Gastrocnemius medialis (tissue), 4 donors: ENCODE measurements around the gene BAIAP2L1. TPM values are rescaled to one million over a fixed set of nuclear protein-coding genes. Genes with fewer than 3 reads are reported as not detected.

Experiments used
- ATAC-seq, 2 donors: fragments of 150-250 bp; one replicate each; pipeline ENCODE4 v1.9.1; 2016
- DNase-seq, 2 donors: peaks; one replicate each; pipeline ENCODE4 v3.0.0-alpha.2; 2019
- H3K27ac ChIP-seq, 4 donors: fragments of 200-600 bp; sonication (generic); 1 replicate in 1 of 4; 2 replicates in 3 of 4; pipeline ENCODE4 v1.5.1; 2016 to 2018; ENCODE audit warnings: mild to moderate bottlenecking in 2 of 4, moderate library complexity in 1 of 4
- H3K27me3 ChIP-seq, 3 donors: fragments of 200-600 bp; sonication (generic) in 2 of 3; 1 replicate in 1 of 3; 2 replicates in 2 of 3; pipeline versions ENCODE4 v1.5.1 to v1.6.0; 2016 to 2019; ENCODE audit warnings: mild to moderate bottlenecking in 1 of 3, moderate library complexity in 1 of 3
- H3K36me3 ChIP-seq, 2 donors: fragments of 200-600 bp; sonication (generic) in 1 of 2; one replicate each; pipeline ENCODE4 v1.5.1; 2017 to 2018
- H3K4me1 ChIP-seq, 2 donors: fragments of 200-600 bp; sonication (generic) in 1 of 2; one replicate each; pipeline ENCODE4 v1.5.1; 2016 to 2017; ENCODE audit warnings: mild to moderate bottlenecking in 2 of 2
- H3K4me3 ChIP-seq, 4 donors: fragments of 200-600 bp; sonication (generic) in 3 of 4; 1 replicate in 1 of 4; 2 replicates in 3 of 4; pipeline ENCODE4 v1.5.1; 2016 to 2019; ENCODE audit warnings: mild to moderate bottlenecking in 2 of 4
- H3K9me3 ChIP-seq, 3 donors: fragments of 200-600 bp; sonication (generic) in 2 of 3; 1 replicate in 1 of 3; 2 replicates in 2 of 3; pipeline ENCODE4 v1.5.1; 2016 to 2019
- CTCF ChIP-seq, 5 experiments: fragments of 450-650 bp in 3 of 5; fragments of 200-600 bp in 2 of 5; sonication (generic) in 2 of 5; IDR thresholded peaks in 4 of 5; conservative IDR thresholded peaks in 1 of 5; 1 replicate in 4 of 5; 2 replicates in 1 of 5; pipeline ENCODE4 v1.5.1; 2016 to 2019; ENCODE audit warnings: antibody characterized with exemption in 5 of 5, mild to moderate bottlenecking in 3 of 5, moderate library complexity in 3 of 5
- POLR2A ChIP-seq, 2 donors: fragments of 450-650 bp; IDR thresholded peaks; one replicate each; pipeline ENCODE4 v1.6.1; 2017; ENCODE audit warnings: antibody characterized with exemption in 2 of 2, mild to moderate bottlenecking in 2 of 2, moderate library complexity in 2 of 2
- in situ Hi-C, 4 donors: fragments of 200-750 bp; cut with MboI; loops; one replicate each; pipeline versions ENCODE4 v1.15.0 to v1.8.0; 2017; ENCODE audit warnings: low sequenced_read_pairs in 4 of 4
- intact Hi-C: fragments of 100-400 bp; cut with DNase I; formaldehyde crosslinking; loops from one replicate; pipeline ENCODE4 v1.15.1; 2023; ENCODE audit warnings: low total_unique reads
- total RNA-seq, 4 donors: library from RNA; depleted of rRNA; stranded (reverse); fragments of >200 nt; gene quantifications; one replicate each; pipeline versions ENCODE4 v1.1.0 to v1.2.3, GENCODE V29; 2016

Gene BAIAP2L1
- total RNA-seq, 4 donors from 2014 or later: 0.59 to 3.8 (median 1.2) TPM

DNA sequence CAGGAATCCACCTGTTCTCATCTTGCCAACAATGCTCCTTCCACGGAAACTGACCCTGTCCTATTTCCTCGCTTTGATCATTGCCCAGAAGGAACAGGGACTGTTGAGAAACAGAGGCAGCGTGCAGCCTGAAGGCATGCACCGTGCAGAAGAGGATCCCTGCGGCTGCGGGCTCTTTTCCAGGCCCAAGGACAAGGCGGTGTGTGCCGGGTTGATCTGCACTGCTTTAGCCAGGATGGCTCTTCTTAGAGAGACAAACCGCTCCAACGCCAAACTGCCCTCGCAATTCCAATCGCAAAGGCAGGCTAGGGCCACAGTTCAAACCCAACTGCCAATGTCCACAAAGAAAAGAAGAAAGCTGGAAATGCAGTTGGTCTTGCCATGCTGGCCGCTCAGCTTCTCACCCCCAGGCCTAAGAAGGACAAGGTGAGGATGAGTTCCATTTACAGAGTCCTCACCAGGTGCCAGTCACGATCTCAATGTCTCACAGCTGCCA, 92.9 kb downstream of the BAIAP2L1 start:
- Histone ChIP-seq H3K27me3 (no peaks in the 10 kb centered on the region), H3K4me3 (no peak overlapping the region), H3K4me1 (no peaks in the 10 kb centered on the region), H3K9me3 (no peaks in the 10 kb centered on the region), H3K27ac (no peak overlapping the region), H3K36me3 (peaks cover 0 to 27% of the 10 kb centered on the region in 2 donors)
- TF ChIP-seq POLR2A (IDR thresholded peaks at IDR 0.05) (no peak), CTCF (IDR thresholded peaks at IDR 0.05 in 4 of 5, conservative IDR thresholded peaks at IDR 0.05 in 1 of 5) (no peak)
- in situ Hi-C loops: no loop called here
- intact Hi-C loops: no loop called here
- no peak for DNase-seq
- no peak for ATAC-seq

DNA sequence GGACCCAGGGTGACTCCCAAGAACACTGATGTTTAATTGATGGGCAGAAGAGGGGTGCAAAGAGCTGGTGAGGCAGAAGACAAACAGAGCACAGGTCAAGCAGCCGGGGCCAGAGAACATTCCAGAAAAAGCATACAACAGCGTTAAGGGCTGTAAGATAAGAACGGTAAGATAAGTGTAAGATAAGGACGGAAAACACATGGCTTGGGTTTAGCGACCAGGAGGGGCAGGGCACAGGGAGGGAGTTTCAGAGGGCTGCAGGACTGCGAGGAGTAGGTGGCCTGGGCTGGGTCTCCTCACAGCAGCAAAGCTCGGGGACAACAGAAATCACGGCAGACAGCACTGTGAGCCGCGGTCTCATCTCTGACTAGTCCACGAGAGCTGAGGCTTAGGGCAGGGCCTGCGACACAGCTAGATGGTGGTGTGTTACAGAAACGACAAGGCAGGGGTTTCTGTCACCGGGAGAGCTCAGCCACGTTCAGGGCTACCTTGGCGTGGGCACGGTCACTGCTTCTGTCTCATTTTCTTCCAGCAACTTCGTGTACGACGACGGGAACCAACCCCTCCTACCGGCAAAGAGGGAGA, 94.8 kb downstream of the BAIAP2L1 start:
- DNase-seq (no peak), ATAC-seq (no peak)
- Histone ChIP-seq H3K9me3 (no peaks in the 10 kb centered on the region), H3K27ac (no peak overlapping the region), H3K36me3 (peaks cover 0 to 27% of the 10 kb centered on the region in 2 donors), H3K4me1 (no peaks in the 10 kb centered on the region), H3K4me3 (no peak overlapping the region), H3K27me3 (no peaks in the 10 kb centered on the region)
- in situ Hi-C loops (no loop called here), intact Hi-C loops (no loop called here)
- no peak for TF ChIP-seq CTCF (IDR thresholded peaks at IDR 0.05 in 4 of 5, conservative IDR thresholded peaks at IDR 0.05 in 1 of 5)
- TF ChIP-seq POLR2A (IDR thresholded peaks at IDR 0.05): no peak

GRCh38 chr7:98303906-98304305, 97.0 kb downstream of the BAIAP2L1 start:
- Histone ChIP-seq H3K9me3 (no peaks in the 10 kb centered on the region), H3K27ac (no peak overlapping the region), H3K4me3 (no peak overlapping the region), H3K4me1 (no peaks in the 10 kb centered on the region), H3K36me3 (peaks cover 0 to 27% of the 10 kb centered on the region in 2 donors), H3K27me3 (no peaks in the 10 kb centered on the region)
- in situ Hi-C loops: no loop called here
- ATAC-seq (no peak), DNase-seq (no peak)
- TF ChIP-seq POLR2A (IDR thresholded peaks at IDR 0.05) (no peak), CTCF (IDR thresholded peaks at IDR 0.05 in 4 of 5, conservative IDR thresholded peaks at IDR 0.05 in 1 of 5) (no peak)
- intact Hi-C loops: no loop called here

DNA sequence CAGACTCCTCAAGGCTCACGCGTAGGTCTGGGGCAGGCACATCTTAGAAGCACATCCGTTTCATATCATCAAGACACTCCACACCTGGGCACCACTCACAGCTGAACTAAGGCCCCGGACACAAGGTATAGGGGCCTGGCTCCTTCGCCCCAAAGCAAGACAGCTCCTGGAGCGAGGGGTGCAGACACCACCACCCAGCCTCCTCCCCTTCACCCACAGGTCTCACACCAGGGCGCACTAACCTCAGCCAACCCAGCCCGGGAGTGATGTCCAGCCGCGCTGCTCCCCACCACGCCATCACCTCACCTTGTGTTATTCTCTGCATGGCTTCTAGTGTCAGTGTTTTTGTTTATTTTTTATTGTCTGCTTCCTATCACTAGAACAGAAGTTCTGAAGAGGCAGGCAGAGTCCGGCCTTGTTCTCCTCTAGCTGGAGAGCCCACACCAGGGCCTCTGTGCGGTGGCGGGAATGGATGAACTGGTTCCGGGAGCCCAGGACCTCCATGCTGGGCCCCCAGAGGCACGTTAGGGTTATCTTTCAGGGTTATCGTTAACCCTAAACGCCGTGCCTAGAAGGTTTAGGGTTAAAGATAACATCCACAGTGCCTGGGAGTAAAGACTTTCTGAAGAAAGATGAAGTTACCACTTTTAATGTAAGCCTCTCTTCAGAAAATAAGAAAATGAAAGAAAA, 97.6 kb downstream of the BAIAP2L1 start:
- TF ChIP-seq POLR2A (IDR thresholded peaks at IDR 0.05) (no peak), CTCF (IDR thresholded peaks at IDR 0.05 in 4 of 5, conservative IDR thresholded peaks at IDR 0.05 in 1 of 5) (no peak)
- Histone ChIP-seq H3K4me3 (no peak overlapping the region), H3K27ac (no peak overlapping the region), H3K36me3 (peaks cover 0 to 21% of the 10 kb centered on the region in 2 donors), H3K4me1 (no peaks in the 10 kb centered on the region), H3K27me3 (no peaks in the 10 kb centered on the region), H3K9me3 (no peaks in the 10 kb centered on the region)
- no peak for ATAC-seq
- DNase-seq: no peak
- in situ Hi-C loops: no loop called here
- intact Hi-C loops: no loop called here
